Endothelial cell of umbilical vein (primary cell): ENCODE measurements around the gene SLC25A26. TPM values are rescaled to one million over a fixed set of nuclear protein-coding genes. Genes with fewer than 3 reads are reported as not detected.

ENCODE experiments used
- BruUV-seq: library from RNA; stranded (reverse); fragments of 400-500 nt; replicated peaks from 2 replicates; lab custom pipeline; 2021; lab: Mats Ljungman, UMichigan
- CTCF ChIA-PET: fragments of 300-600, 350-600 bp; sonication (Branson Sonifier 250); formaldehyde crosslinking; loops from one replicate; lab custom pipeline; 2021; ENCODE audit warnings: antibody characterized with exemption, inconsistent platforms; lab: Charles Lee
- POLR2A ChIA-PET: fragments of 300-600, 350-600 bp; sonication (Branson Sonifier 250); formaldehyde crosslinking; loops from one replicate; lab custom pipeline; 2021; ENCODE audit warnings: antibody characterized with exemption, inconsistent platforms; lab: Charles Lee
- DNase-seq: peaks from one replicate; pipeline ENCODE4 v3.0.0-alpha.2; 2011; ENCODE audit warnings: low read depth, low spot score
- FAIRE-seq: peaks from 2 replicates; lab custom pipeline; 2011; peaks lifted over from hg19 to GRCh38; lab: Jason Lieb, UNC
- H2AFZ ChIP-seq: 2 replicates; pipeline ENCODE4 v1.6.0; 2012; ENCODE audit warnings: low read depth, low read length, control low read depth, inconsistent platforms
- H3K27ac ChIP-seq: 2 replicates; pipeline ENCODE4 v1.5.1; 2011; ENCODE audit warnings: low read depth, mild to moderate bottlenecking, control low read depth, low read length, moderate library complexity; ENCODE audit not compliant: insufficient read depth
- H3K27me3 ChIP-seq, 2 experiments: 2 replicates each; pipeline versions ENCODE4 v1.6.0 to v1.6.1; 2011; ENCODE audit warnings: low read length in 2 of 2, mixed read lengths in 1 of 2; ENCODE audit not compliant: control insufficient read depth in 2 of 2, insufficient read depth in 2 of 2
- H3K36me3 ChIP-seq, 2 experiments: 2 replicates in 1 of 2; 3 replicates in 1 of 2; pipeline ENCODE4 v1.5.1; 2011; ENCODE audit warnings: low read length in 2 of 2, mild to moderate bottlenecking in 1 of 2, moderate library complexity in 1 of 2; ENCODE audit not compliant: control insufficient read depth in 2 of 2, insufficient read depth in 2 of 2; ENCODE audit errors: extremely low read depth in 1 of 2
- H3K4me1 ChIP-seq: 3 replicates; pipeline ENCODE4 v1.5.1; 2011; ENCODE audit warnings: mild to moderate bottlenecking, low read length; ENCODE audit not compliant: control insufficient read depth, insufficient read depth; ENCODE audit errors: extremely low read depth
- H3K4me2 ChIP-seq: 2 replicates; pipeline ENCODE4 v1.6.1; 2011; ENCODE audit warnings: low read length, control low read depth, mixed read lengths; ENCODE audit not compliant: insufficient read depth
- H3K4me3 ChIP-seq, 3 experiments: fragments of 200-600 bp in 1 of 3; sonication (generic), shearing (Covaris generic) in 1 of 3; replicated peaks in 1 of 3; 2 replicates each; pipeline ENCODE4 v1.5.1; 2011 to 2016; ENCODE audit warnings: control low read depth in 3 of 3, low read length in 3 of 3, mild to moderate bottlenecking in 2 of 3, inconsistent platforms in 1 of 3, low read depth in 1 of 3, moderate library complexity in 1 of 3; ENCODE audit not compliant: insufficient read depth in 1 of 3
- H3K79me2 ChIP-seq: 2 replicates; pipeline ENCODE4 v1.6.0; 2012; ENCODE audit warnings: low read length, inconsistent platforms; ENCODE audit not compliant: control insufficient read depth, insufficient read depth
- H3K9ac ChIP-seq: replicated peaks from 2 replicates; pipeline ENCODE3; 2011; ENCODE audit warnings: low read length, control low read depth; ENCODE audit not compliant: insufficient read depth; ENCODE audit errors: extremely low read depth
- H3K9me1 ChIP-seq: replicated peaks from 3 replicates; pipeline ENCODE4 v1.6.0; 2011; ENCODE audit warnings: mild to moderate bottlenecking, low read length; ENCODE audit not compliant: control insufficient read depth, insufficient read depth; ENCODE audit errors: extremely low read depth
- H3K9me3 ChIP-seq: replicated peaks from 2 replicates; pipeline ENCODE4 v1.5.1; 2012; ENCODE audit warnings: low read length, inconsistent platforms; ENCODE audit not compliant: control insufficient read depth, insufficient read depth
- H4K20me1 ChIP-seq: replicated peaks from 2 replicates; pipeline ENCODE3; 2011; ENCODE audit warnings: mild to moderate bottlenecking, low read length; ENCODE audit not compliant: control insufficient read depth, insufficient read depth; ENCODE audit errors: extremely low read depth
- CTCF ChIP-seq, 2 donors: IDR thresholded peaks; 1 replicate in 1 of 2; 2 replicates in 1 of 2; pipeline ENCODE4 v1.5.1; 2011; ENCODE audit warnings: low read length in 2 of 2, mild to moderate bottlenecking in 2 of 2, moderate library complexity in 2 of 2, control low read depth in 1 of 2, inconsistent platforms in 1 of 2, low read depth in 1 of 2; ENCODE audit not compliant: insufficient read depth in 1 of 2; ENCODE audit errors: extremely low read depth in 1 of 2
- EZH2 ChIP-seq: IDR thresholded peaks from 2 replicates; pipeline ENCODE4 v1.6.1; 2012; ENCODE audit warnings: borderline replicate concordance, low read depth, mild to moderate bottlenecking, moderate library complexity, low read length, inconsistent platforms; ENCODE audit not compliant: severe bottlenecking
- FOS ChIP-seq: IDR thresholded peaks from 2 replicates; pipeline ENCODE4 v1.6.1; 2011; ENCODE audit warnings: mild to moderate bottlenecking, low read length, moderate library complexity, borderline replicate concordance; ENCODE audit not compliant: insufficient read depth
- GATA2 ChIP-seq: IDR thresholded peaks from 2 replicates; pipeline ENCODE4 v1.7.0; 2011; ENCODE audit warnings: low read depth, mild to moderate bottlenecking, moderate library complexity, mixed read lengths, low read length; ENCODE audit not compliant: insufficient read length, insufficient read depth
- JUN ChIP-seq: IDR thresholded peaks from 2 replicates; pipeline ENCODE4 v1.6.1; 2011; ENCODE audit warnings: borderline replicate concordance, low read depth; ENCODE audit not compliant: insufficient read length, insufficient read depth
- MAX ChIP-seq: IDR thresholded peaks from 2 replicates; pipeline ENCODE4 v1.6.1; 2011; ENCODE audit not compliant: insufficient read depth, insufficient read length
- MYC ChIP-seq: IDR thresholded peaks from one replicate; pipeline ENCODE4 v1.6.1; 2011; ENCODE audit warnings: mild to moderate bottlenecking, low read depth, low read length
- POLR2A ChIP-seq: IDR thresholded peaks from 2 replicates; pipeline ENCODE4 v1.6.1; 2012; ENCODE audit warnings: low read depth, mild to moderate bottlenecking, control low read depth, low read length
- POLR2AphosphoS5 ChIP-seq: IDR thresholded peaks from 2 replicates; pipeline ENCODE4 v1.6.1; 2012; ENCODE audit warnings: low read depth, mild to moderate bottlenecking, control low read depth, low read length, moderate library complexity; ENCODE audit not compliant: insufficient read depth
- dilution Hi-C: fragments of 300-500 bp; cut with MboI; formaldehyde crosslinking; loops from one replicate; pipeline ENCODE4 v1.15.0; 2019; ENCODE audit warnings: low sequenced_read_pairs; ENCODE audit not compliant: extremely low pct_ligation_motif_present
- intact Hi-C: fragments of 100-400 bp; cut with micrococcal nuclease; formaldehyde crosslinking; loops from one replicate; pipeline ENCODE4 v1.10.0; 2022
- polyA plus RNA-seq, 4 experiments: library from polyadenylated mRNA; depleted of rRNA in 3 of 4; stranded (reverse) in 3 of 4; unstranded in 1 of 4; fragments of >200 nt; gene quantifications; 2 replicates each; pipeline versions ENCODE4 v1.2.1 to v1.2.3, GENCODE V29; 2011 to 2012; ENCODE audit warnings: missing spikeins in 1 of 4
- total RNA-seq: library from RNA; stranded (reverse); gene quantifications from 2 replicates; pipeline ENCODE4 v1.2.3, GENCODE V29; 2021

Gene SLC25A26
- total and polyA plus RNA-seq, 2 donors (not counting 3 experiments of a cell fraction or from before 2014, with no cell fraction given) = 11.8 to 23.5 TPM

- Histone ChIP-seq H3K4me3 (no peak overlapping the region), H3K36me3 (peaks cover 0 to 2% of the 10 kb centered on the region in 2 experiments), H3K27ac (no peak overlapping the region), H3K9me1 (no peaks in the 10 kb centered on the region), H3K4me1 (no peaks in the 10 kb centered on the region), H4K20me1 (no peaks in the 10 kb centered on the region), H3K9me3 (no peaks in the 10 kb centered on the region), H3K79me2 (no peaks in the 10 kb centered on the region), H3K9ac (no peak overlapping the region), H3K4me2 (no peak overlapping the region), H2AFZ (no peak overlapping the region), H3K27me3 (no peaks in the 10 kb centered on the region)
- ChIA-PET CTCF (interaction anchor here (1.8 to 2.6 kb wide), 2 partner anchors 10 to 91 kb away, joined by 4 to 20 read pairs; no protein-coding TSS in a partner anchor), POLR2A (no interaction called here)
- DNase-seq = no peak
- no peak for TF ChIP-seq POLR2A
- no peak for TF ChIP-seq POLR2AphosphoS5
- no peak for TF ChIP-seq MYC
- no peak for TF ChIP-seq JUN
- TF ChIP-seq CTCF (IDR thresholded peaks at IDR 0.05; ENCODE audit: extremely low read depth in 1 of 2, insufficient read depth in 1 of 2, low read depth in 1 of 2, low read length in 2 of 2) = no peak
- no peak for TF ChIP-seq GATA2
- no peak for TF ChIP-seq MAX
- no peak for TF ChIP-seq EZH2
- TF ChIP-seq FOS = no peak
- FAIRE-seq = no peak
- no TSS peak for BruUV-seq
- dilution Hi-C loops = no loop called here
- intact Hi-C loops = no loop called here
Measured at GRCh38 chr3:66367979-66368378, 147.2 kb downstream of the SLC25A26 start.
